Measurements from ENCODE around the gene MCM8.

The MCM8 gene

GRCh38 chr20:6036213-6036612 is 85.8 kb downstream of the MCM8 start:
- Mint-ChIP-seq H3K36me3 (ENCODE audit: low read depth) (peaks cover 73% of the 10 kb centered on the region), H3K9me3 (no peaks in the 10 kb centered on the region), H3K4me1 (ENCODE audit: low read depth) (no peaks in the 10 kb centered on the region), H3K27me3 (no peaks in the 10 kb centered on the region), H3K27ac (no peak overlapping the region), H3K4me3 (no peak overlapping the region)

DNA sequence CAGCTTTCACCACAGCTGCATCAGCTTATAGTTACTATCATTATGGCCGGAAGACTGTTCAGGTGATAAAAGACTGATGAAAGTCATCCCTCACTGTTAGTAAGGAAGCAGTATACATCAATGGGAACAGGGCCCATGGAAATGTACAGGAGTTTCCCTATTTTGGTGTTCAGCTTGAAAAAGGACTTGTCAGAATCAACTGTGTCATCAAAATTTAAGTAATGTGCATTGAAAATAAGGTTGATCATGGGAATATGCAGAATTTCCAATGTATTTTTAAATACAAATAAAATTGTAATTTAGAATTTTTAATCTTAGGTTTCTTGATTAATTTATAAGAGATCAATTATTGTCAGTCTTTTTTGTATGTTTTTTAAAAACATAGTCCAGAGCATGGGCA is 86.6 kb downstream of the MCM8 start:
- Mint-ChIP-seq H3K4me3 (no peak overlapping the region), H3K9me3 (no peaks in the 10 kb centered on the region), H3K4me1 (ENCODE audit: low read depth) (no peaks in the 10 kb centered on the region), H3K27ac (no peak overlapping the region), H3K27me3 (no peaks in the 10 kb centered on the region), H3K36me3 (ENCODE audit: low read depth) (peaks cover 73% of the 10 kb centered on the region)

DNA sequence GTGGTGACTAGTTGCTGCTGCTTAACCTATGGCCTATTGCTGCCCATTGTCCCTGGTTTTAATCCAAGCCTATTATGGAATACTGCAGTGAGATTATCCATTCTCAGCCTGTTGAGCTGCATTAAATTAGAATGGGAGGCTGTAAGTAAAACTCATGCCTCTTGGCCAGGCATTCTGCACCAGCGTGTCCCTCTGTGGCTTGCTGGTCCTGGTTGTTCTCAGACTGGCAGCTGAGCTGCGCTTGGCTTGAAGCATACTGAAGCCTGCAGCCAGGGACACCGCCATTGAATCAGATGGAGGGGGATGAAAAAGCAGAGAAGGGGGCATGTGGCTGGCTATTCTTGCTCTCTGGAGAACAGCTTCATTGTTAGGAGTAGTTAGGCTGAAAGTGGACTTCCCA is 87.8 kb downstream of the MCM8 start:
- Mint-ChIP-seq H3K27me3 (no peaks in the 10 kb centered on the region), H3K4me3 (no peak overlapping the region), H3K27ac (no peak overlapping the region), H3K9me3 (no peaks in the 10 kb centered on the region), H3K4me1 (ENCODE audit: low read depth) (no peaks in the 10 kb centered on the region), H3K36me3 (ENCODE audit: low read depth) (peaks cover 68% of the 10 kb centered on the region)

DNA sequence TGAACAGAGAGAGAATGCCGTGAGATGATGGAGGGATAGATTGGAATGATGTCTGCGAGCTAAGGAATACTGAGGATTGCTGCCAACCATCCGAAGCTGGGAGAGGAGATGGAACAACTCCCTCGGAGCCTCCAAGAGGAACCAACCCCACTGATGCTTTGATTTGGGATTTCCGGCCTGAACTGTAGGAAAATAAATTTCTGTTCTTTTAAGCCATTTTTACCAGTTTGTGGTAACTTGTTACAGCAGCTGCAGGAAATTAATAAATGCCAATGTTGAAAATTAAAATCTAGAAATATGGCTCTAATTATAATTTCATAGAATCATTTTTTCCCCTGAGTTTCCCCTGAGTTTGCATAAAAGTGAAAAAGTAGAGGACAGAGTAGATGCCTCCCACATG is 89.3 kb downstream of the MCM8 start:
- Mint-ChIP-seq H3K27me3 (no peaks in the 10 kb centered on the region), H3K4me1 (ENCODE audit: low read depth) (no peaks in the 10 kb centered on the region), H3K27ac (no peak overlapping the region), H3K36me3 (ENCODE audit: low read depth) (peaks cover 53% of the 10 kb centered on the region), H3K4me3 (no peak overlapping the region), H3K9me3 (no peaks in the 10 kb centered on the region)

GRCh38 chr20:6040540-6040939 is 90.1 kb downstream of the MCM8 start:
- Mint-ChIP-seq H3K4me1 (ENCODE audit: low read depth) (no peaks in the 10 kb centered on the region), H3K9me3 (no peaks in the 10 kb centered on the region), H3K27ac (no peak overlapping the region), H3K4me3 (no peak overlapping the region), H3K36me3 (ENCODE audit: low read depth) (peaks cover 48% of the 10 kb centered on the region), H3K27me3 (no peaks in the 10 kb centered on the region)

GRCh38 chr20:6040958-6041807 is 90.7 kb downstream of the MCM8 start:
- H3K9me3 Mint-ChIP-seq: no peaks in the 10 kb centered on the region
- no peak overlapping the region for H3K4me3 Mint-ChIP-seq
- no peaks in the 10 kb centered on the region for H3K27me3 Mint-ChIP-seq
- H3K36me3 Mint-ChIP-seq (ENCODE audit: low read depth): peaks cover 47% of the 10 kb centered on the region
- H3K27ac Mint-ChIP-seq: no peak overlapping the region
- H3K4me1 Mint-ChIP-seq (ENCODE audit: low read depth): no peaks in the 10 kb centered on the region

GRCh38 chr20:6041808-6042265 is 91.4 kb downstream of the MCM8 start:
- Mint-ChIP-seq H3K27ac (no peak overlapping the region), H3K4me1 (ENCODE audit: low read depth) (no peaks in the 10 kb centered on the region)

GRCh38 chr20:6044115-6044514 is 93.7 kb downstream of the MCM8 start:
- Mint-ChIP-seq H3K9me3 (no peaks in the 10 kb centered on the region), H3K27me3 (no peaks in the 10 kb centered on the region), H3K4me1 (ENCODE audit: low read depth) (no peaks in the 10 kb centered on the region), H3K4me3 (no peak overlapping the region), H3K27ac (no peak overlapping the region), H3K36me3 (ENCODE audit: low read depth) (peaks cover 25% of the 10 kb centered on the region)

More at GRCh38 chr20:6041808-6042265, 91.4 kb downstream of the MCM8 start:
- H3K27me3 Mint-ChIP-seq: no peaks in the 10 kb centered on the region
- no peaks in the 10 kb centered on the region for H3K9me3 Mint-ChIP-seq
- no peak overlapping the region for H3K4me3 Mint-ChIP-seq
- peaks cover 40% of the 10 kb centered on the region for H3K36me3 Mint-ChIP-seq (ENCODE audit: low read depth)

- H3K4me1 Mint-ChIP-seq (ENCODE audit: low read depth): no peaks in the 10 kb centered on the region
- no peak overlapping the region for H3K27ac Mint-ChIP-seq
- H3K4me3 Mint-ChIP-seq: no peak overlapping the region
- H3K36me3 Mint-ChIP-seq (ENCODE audit: low read depth): peaks cover 12% of the 10 kb centered on the region
- no peaks in the 10 kb centered on the region for H3K9me3 Mint-ChIP-seq
- H3K27me3 Mint-ChIP-seq: peaks cover 5% of the 10 kb centered on the region
Observed at GRCh38 chr20:6045566-6045965, 95.1 kb downstream of the MCM8 start.

GRCh38 chr20:6046432-6046831 is 96.0 kb downstream of the MCM8 start:
- H3K27ac Mint-ChIP-seq: no peak overlapping the region
- no peaks in the 10 kb centered on the region for H3K9me3 Mint-ChIP-seq
- H3K4me1 Mint-ChIP-seq (ENCODE audit: low read depth): no peaks in the 10 kb centered on the region
- H3K4me3 Mint-ChIP-seq: no peak overlapping the region
- peaks cover 14% of the 10 kb centered on the region for H3K27me3 Mint-ChIP-seq
- H3K36me3 Mint-ChIP-seq (ENCODE audit: low read depth): peaks cover 9% of the 10 kb centered on the region

- Mint-ChIP-seq H3K36me3 (ENCODE audit: low read depth) (no peaks in the 10 kb centered on the region), H3K9me3 (no peaks in the 10 kb centered on the region), H3K4me1 (ENCODE audit: low read depth) (no peaks in the 10 kb centered on the region), H3K4me3 (no peak overlapping the region), H3K27ac (no peak overlapping the region), H3K27me3 (peaks cover 28% of the 10 kb centered on the region)
Observed at GRCh38 chr20:6048391-6048790, 97.9 kb downstream of the MCM8 start.

Measured in stimulated activated naive CD8-positive, alpha-beta T cell treated with anti-CD3 and anti-CD28 coated beads, Interleukin-15, Interleukin-2, amounts not matched to agents 100 ng/mL and 50 ng/mL, for 24 hours (primary cell).